ENCODE data around the gene LHX3. TPM values are rescaled to one million over a fixed set of nuclear protein-coding genes. Genes with fewer than 3 reads are reported as not detected.

LHX3 gene
- total and polyA plus RNA-seq, 8 donors: not detected

DNA sequence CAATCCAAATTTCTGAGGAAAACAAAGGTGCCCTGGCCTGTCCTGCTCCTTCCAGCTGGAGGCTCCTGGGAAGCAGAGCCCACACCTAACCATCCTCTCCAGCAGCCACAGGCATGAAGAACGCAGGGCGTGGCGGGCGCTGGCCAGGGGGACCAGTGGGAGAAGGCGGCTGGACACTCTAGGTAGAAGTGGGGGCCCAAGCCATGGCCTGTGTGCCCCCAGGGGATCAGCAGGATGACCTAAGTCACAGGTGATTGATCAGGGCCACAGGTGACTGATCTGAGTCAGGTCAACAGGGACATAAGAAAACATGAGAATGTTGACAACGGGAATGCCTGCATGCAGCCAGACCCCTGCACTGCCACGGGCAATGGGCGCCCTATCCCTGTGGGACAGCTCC is 37.3 kb upstream of the LHX3 start:
- 85 to 91% (median 87%) methylated on average over 8 of the region's 8 CpGs for WGBS, 5 donors
- TF ChIP-seq EP300 (IDR thresholded peaks at IDR 0.05): no peak
- TF ChIP-seq CTCF (IDR thresholded peaks at IDR 0.05): no peak
- no peak for TF ChIP-seq POLR2A (IDR thresholded peaks at IDR 0.05)
- Histone ChIP-seq H3K27ac (no peak overlapping the region), H3K9me3 (no peaks in the 10 kb centered on the region), H3K27me3 (no peaks in the 10 kb centered on the region), H3K4me1 (peaks cover 14 to 62% (median 43%) of the 10 kb centered on the region in 4 donors), H3K4me3 (no peak overlapping the region), H3K36me3 (peaks cover 0 to 3% (median 2%) of the 10 kb centered on the region in 4 donors)
- intact Hi-C loops (cut with DNase I; ENCODE audit: low total_unique reads): no loop called here
- no peak for DNase-seq

GRCh38 chr9:136241542-136241941 is 36.6 kb upstream of the LHX3 start:
- Histone ChIP-seq H3K4me1 (peaks cover 14 to 62% (median 43%) of the 10 kb centered on the region in 4 donors), H3K27me3 (no peaks in the 10 kb centered on the region), H3K4me3 (no peak overlapping the region), H3K9me3 (no peaks in the 10 kb centered on the region), H3K27ac (no peak overlapping the region), H3K36me3 (peaks cover under 1 to 10% (median 9%) of the 10 kb centered on the region in 4 donors)
- intact Hi-C loops (cut with DNase I; ENCODE audit: low total_unique reads): no loop called here
- TF ChIP-seq POLR2A (IDR thresholded peaks at IDR 0.05): no peak
- no peak for TF ChIP-seq CTCF (IDR thresholded peaks at IDR 0.05)
- no peak for TF ChIP-seq EP300 (IDR thresholded peaks at IDR 0.05)
- TF ChIP-seq POLR2AphosphoS5 (IDR thresholded peaks at IDR 0.05): no peak
- WGBS, 5 donors: 94 to 97% (median 94%) methylated on average over 13 of the region's 13 CpGs
- no peak for DNase-seq

GRCh38 chr9:136240941-136241340 is 36.0 kb upstream of the LHX3 start:
- Histone ChIP-seq H3K36me3 (peaks cover 7 to 16% (median 15%) of the 10 kb centered on the region in 4 donors), H3K27me3 (no peaks in the 10 kb centered on the region), H3K27ac (no peak overlapping the region), H3K4me1 (peaks cover 14 to 57% (median 40%) of the 10 kb centered on the region in 4 donors), H3K9me3 (no peaks in the 10 kb centered on the region), H3K4me3 (no peak overlapping the region)
- 87 to 96% (median 94%) methylated on average over 17 to 20 of the region's 20 CpGs for WGBS, 5 donors
- no peak for DNase-seq
- intact Hi-C loops (cut with DNase I; ENCODE audit: low total_unique reads): no loop called here
- TF ChIP-seq POLR2A (IDR thresholded peaks at IDR 0.05) (no peak), POLR2AphosphoS5 (IDR thresholded peaks at IDR 0.05) (no peak), CTCF (IDR thresholded peaks at IDR 0.05) (no peak), EP300 (IDR thresholded peaks at IDR 0.05) (no peak)

- Histone ChIP-seq H3K4me3 (no peak overlapping the region), H3K27ac (peak overlapping the region in 1 of 5 donors; percentile 3), H3K27me3 (no peaks in the 10 kb centered on the region), H3K36me3 (peaks cover 13 to 26% (median 25%) of the 10 kb centered on the region in 4 donors), H3K9me3 (no peaks in the 10 kb centered on the region), H3K4me1 (peaks cover 12 to 53% (median 36%) of the 10 kb centered on the region in 4 donors)
- TF ChIP-seq POLR2AphosphoS5 (IDR thresholded peaks at IDR 0.05) (no peak), EP300 (IDR thresholded peaks at IDR 0.05) (no peak), POLR2A (IDR thresholded peaks at IDR 0.05) (no peak), CTCF (IDR thresholded peaks at IDR 0.05) (no peak)
- DNase-seq: no peak
- intact Hi-C loops (cut with DNase I; ENCODE audit: low total_unique reads): no loop called here
- WGBS, 5 donors: 43 to 70% (median 56%) methylated on average over 1 to 2 of the region's 2 CpGs
Observed at GRCh38 chr9:136239983-136240330, 35.0 kb upstream of the LHX3 start.

All from stomach (tissue), 9 donors.